Activated CD8-positive, alpha-beta memory T cell treated with anti-CD3 and anti-CD28 coated beads, Interleukin-2, amount 50 U/mL, for 48 hours (primary cell): Measurements from ENCODE around the gene PFKM.
"Not testable (repeated sequence)": the region's sequence is repeated elsewhere in the genome, so short reads cannot be mapped to it uniquely, and the experiment has no call there.

ENCODE experiments used
- DNase-seq: peaks from one replicate; pipeline ENCODE4 v3.0.0-alpha.2; 2020

PFKM gene

DNA sequence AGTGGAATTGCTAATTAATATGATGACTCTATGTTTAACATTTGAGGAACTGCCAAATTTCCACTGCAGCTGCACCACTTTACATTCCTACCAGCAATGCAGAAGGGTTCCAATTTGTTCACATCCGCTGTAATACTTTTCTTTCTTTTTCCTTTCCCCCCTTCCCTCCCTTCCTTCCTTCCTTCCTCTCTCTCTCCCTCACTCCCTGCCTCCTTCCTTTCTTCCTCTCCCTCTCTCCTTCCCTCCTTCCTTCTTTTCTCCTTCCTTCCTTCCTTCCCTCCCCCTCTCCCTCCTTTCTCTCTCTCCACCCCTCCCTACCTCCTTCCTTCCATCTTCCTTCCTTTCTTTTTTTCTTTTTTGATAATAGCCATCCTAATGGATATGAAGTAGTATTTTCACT lies 3.2 kb upstream of the PFKM start:
- no peak for DNase-seq

DNA sequence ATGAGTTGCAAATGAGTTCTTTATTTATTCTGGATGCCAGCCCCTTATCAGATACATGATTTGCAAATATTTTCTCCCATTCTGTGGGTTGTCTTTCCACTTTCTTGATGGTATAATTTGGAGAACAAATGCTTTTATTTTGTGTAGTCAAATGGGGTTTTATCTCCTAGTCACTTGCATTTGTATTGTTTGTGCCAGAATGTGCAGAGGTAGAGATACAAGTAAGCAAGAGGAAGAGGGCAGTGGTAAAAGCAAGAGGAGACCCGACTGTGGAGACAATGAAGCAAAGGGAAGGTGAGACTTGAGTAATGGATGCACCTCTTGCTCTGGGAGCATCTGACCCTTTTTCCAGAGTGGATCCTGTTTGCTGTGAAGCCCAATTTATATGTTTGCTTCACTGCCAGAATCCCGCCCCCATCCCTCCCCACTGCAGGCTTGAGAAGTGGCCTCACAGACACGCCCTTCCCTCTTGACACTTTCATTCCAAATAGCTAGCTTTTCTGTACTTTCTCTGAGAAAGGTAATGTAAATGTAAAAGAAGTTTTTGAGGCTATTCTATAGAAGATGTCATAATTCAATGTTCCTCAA lies 786 bp upstream of the PFKM start:
- no peak for DNase-seq

DNA sequence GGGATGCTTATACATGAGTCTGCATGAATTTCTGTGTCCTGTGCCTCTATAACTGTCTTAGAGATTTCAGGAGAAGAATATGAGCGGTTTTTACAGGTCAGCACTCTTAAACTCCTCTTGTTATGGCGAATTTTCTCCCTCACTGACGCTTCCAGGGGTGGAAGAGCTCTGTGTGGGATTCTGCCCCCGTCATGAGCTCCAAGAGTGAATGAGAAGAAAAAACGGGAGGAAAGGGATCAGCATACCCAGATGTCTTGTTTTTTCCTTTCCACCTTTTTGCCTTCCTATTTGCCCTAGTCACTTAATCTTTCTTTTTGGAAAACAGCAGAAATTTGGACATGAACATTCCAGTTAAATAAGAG lies 651 bp downstream of the PFKM start:
- DNase-seq: no peak

DNA sequence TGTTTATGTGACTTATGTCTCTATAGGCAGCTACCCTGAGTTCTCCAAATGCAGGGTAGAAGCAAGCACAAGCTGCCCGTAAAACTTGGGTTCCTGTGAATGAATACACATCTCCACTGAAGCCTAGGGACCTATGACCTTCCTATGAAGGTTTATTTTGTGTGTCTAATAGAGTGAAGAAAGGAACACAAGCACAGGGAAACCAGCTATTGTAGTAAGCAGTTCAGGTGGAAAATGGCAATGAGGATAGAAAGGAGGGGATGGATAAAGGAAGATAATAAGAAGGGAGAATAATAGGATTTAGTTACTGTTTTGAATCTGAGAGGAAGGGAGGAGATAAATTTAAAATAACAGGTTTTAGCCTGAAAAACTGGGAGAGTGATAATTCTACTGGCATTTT lies 2.4 kb downstream of the PFKM start:
- DNase-seq: no peak

DNA sequence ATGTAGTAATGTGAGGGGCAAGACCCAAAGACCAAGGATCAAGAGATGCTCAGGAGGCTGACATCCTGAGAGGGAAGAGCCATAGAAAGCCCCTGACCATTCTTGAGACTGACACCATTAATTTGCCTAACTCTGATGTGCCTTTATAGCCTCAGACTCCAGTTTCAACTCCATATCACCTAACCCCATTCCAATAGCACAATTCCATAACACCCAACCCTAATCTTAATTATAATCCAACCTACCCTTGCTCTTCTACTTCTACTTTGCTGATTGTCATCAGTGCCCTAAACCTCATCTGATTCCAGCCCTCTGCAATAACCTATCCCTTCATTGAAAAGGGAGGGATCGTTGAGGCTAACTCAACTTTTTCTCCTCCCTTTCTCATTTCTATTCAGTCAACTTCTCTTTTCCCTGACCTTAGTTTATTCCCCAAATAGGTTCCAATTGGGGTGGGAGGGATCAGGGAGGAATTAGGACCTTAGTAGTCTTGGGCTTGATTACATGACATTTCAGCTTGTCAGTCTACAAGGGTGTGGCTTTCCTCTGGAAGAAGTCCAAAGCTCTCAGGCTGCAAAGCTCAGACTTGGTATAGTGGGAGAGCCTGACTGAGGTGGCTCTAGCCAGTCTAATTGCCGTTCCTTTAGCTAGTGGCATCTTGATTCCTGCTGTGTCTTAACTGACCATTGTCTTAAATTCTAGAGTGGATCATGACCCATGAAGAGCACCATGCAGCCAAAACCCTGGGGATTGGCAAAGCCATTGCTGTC lies 3.1 kb downstream of the PFKM start:
- no peak for DNase-seq

DNA sequence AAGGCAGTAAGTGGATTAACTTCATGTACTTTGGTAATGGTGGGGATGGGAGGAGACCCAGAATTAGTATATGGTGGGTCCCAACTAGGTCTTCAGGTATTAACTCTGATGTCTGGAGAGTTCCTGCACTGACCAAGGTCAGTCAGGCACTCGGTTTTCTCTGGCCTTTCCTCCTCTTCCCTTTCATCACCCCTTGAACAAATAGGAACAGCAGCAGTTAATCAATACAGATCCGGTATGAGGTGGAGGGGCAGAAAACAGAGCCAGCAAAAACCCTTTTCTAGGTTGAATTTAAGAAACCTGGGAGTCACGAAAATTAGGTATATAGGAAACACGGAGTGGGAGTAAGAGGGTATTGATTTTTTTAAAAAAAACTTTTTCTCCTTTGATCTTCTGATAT lies 4.0 kb downstream of the PFKM start:
- no peak for DNase-seq

DNA sequence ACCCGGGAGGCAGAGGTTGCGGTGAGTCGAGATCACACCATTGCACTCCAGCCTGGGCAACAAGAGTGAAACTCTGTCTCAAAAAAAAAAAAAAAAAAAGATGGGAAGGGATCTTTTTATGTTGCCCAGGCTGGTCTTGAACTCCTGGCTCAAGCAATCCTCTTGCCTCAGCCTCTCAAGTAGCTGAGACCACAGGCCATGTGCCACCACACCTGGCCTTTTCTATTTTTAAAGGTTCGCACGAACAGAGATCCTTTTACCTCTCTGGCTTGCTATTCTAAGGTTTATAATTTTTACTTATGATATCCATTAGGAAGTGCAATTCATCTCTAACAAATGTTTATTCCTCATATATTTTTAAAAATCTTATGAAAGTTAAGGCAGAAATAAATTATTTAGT lies 6.4 kb downstream of the PFKM start:
- DNase-seq: not testable (repeated sequence)

DNA sequence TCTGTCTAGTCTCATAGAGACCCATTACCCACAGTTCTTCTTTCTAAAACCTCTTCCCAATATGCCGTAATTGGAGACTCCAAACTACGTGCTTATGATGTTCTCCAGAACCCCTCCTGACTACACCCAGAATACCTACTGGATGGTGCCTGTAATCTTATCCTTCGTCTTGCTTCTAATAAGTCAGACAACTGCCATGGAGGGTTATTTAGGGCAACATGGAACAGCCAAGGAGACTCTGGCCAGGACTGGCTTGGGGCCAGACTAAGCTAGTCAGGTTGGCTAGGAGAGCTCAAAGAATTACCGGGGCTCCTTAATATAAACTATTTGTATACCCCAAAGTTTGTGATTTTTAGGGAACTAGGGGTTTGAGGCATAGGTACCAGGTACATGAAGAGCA lies 6.8 kb downstream of the PFKM start:
- DNase-seq: no peak

DNA sequence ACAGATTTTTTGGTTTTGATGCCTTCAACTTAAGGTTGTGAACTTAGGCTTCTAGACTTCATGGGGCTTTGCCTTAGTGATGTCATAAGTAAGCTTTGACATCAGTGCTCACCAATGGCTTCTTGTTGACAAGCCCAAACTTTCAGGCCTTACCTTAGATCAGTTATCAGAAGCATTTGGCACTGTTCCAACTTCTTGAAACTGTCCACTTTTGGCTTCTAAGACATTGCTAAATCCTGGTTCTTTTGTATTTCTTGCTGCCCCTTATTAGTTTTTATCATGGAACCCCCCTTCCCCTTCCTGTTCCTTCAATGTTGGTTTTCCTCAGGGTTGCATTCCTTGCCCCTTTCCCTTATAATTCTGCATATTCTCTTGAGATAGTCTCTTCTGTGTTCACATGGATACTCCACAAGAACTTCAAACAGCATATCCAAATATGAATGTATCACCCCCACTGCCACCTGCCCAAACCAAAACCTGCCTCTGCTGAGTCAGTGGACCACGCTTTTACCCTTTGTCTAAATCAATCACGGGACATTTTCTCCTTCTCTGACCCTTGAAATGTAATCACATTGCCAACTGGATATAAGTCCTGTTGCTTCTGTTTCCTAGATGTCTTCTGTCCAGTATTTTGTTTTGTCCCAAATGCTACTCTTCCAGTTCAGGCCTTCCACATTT lies 7.9 kb downstream of the PFKM start:
- DNase-seq: no peak

DNA sequence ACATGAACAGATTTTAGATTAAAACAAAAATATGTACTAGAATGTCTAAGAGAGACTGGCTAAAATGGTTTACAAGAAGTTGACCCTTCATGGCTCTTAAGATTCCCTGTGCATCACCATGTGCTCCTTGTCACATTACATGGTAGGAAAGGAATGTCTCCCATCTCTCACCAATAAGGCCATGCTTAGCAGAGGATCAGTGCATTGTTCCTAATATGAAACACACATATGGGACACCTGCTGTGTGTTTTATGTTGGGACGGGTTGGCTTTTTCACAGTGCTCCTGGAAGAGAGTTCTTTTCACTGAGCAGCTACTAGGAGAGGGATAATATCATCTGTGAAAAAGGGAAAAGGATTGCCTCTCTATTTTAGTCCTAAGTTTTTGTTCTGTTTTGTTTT lies 9.6 kb downstream of the PFKM start:
- no peak for DNase-seq

DNA sequence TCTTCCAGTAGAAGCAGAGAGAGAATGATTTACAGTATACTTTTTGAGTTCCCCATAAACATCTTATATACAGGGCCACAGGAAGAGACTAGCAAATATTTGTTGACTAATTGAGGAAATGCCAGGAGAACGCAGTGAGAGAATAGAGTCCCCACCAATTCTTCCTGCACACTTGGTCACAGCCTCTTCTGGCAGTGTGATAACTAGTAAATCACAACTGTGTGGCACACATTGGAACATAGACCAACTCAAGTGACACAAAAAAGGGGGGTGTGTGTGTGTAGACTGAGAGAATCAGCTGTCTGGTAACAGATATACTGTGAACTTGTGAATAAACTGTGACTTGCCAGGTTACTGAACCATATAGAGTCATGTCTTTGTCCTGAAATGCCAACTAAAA lies 10.2 kb downstream of the PFKM start:
- no peak for DNase-seq

DNA sequence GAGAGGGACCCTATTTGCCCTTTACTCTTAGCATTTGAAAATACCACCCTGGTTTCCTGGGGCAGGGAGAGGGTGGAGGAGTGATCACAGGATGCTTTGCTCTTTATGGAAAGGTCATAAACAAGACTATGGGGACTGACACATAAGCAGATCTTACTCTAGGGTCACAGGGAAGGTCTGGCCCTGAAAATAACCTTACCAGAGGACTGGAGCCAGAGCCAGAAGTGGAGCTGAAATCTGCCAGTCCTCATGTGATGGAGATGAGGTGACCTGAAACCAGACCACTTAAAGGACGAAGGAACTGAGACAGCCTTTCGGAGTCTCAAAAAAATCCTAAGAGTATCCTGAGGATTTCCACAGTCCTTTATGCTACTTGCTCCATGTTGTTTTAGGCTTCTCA lies 12.4 kb downstream of the PFKM start:
- no peak for DNase-seq

DNA sequence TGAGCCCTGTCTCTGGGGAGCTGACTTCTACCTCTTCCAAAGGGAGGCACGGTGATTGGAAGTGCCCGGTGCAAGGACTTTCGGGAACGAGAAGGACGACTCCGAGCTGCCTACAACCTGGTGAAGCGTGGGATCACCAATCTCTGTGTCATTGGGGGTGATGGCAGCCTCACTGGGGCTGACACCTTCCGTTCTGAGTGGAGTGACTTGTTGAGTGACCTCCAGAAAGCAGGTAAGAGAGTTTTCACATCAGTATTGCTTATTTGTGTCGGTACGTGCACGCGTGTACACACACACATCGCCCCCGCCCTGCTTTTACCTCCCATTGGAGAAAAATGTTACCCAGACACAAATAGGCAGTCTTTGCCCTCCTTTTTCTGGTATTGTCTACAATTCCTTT lies 13.7 kb downstream of the PFKM start:
- DNase-seq: no peak

DNA sequence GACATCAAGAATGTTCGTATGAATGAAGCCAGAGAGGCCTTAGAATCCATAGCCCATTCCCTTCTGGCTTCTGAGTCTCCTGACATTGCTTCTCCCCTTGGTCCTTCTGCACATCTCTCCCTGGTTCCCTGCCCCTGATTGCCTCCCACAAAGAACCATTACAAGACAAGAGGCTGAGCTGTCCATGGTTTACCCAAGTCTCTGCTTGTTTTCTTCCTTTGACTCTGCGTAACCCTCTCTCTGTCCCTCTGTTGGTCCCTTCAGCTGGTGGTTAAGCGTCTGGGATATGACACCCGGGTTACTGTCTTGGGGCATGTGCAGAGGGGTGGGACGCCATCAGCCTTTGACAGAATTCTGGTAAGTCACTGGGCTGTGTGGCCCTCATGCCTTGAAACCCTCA lies 15.9 kb downstream of the PFKM start:
- no peak for DNase-seq

DNA sequence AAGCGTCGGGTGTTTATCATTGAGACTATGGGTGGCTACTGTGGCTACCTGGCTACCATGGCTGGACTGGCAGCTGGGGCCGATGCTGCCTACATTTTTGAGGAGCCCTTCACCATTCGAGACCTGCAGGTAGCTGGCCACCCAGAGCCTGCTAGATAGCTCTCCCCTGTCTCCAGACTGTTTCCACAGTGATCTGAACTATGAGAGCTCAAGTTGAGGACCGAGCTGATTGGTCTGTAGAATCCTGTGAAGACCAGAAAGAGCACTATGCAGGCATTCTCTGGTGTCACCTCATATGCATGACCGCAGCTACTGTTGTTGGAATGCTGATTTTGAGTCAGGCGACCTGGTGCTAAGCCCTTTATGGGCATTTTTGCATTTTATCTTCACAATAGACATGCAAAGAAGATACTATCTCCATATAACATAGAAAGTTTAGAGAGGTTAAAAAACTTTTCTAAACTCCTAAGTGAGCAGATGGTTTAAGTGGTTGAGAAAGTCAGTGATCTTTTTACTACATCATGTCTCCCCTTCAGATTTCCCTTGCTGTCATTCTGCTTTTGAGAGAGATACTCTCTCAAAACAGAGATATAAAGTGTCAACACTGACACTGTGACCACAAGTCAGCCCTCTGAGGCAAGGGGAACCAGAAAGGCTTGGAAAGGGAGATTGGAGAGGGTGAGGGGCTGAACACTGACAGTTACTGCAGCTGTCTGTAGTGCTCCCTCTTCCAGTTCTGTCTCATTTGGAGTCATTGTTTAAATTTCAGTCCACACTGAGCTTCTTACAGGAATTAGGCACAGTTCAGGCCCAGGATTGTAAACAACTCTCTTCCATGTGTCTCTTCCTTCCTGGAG lies 23.9 kb downstream of the PFKM start:
- no peak for DNase-seq

DNA sequence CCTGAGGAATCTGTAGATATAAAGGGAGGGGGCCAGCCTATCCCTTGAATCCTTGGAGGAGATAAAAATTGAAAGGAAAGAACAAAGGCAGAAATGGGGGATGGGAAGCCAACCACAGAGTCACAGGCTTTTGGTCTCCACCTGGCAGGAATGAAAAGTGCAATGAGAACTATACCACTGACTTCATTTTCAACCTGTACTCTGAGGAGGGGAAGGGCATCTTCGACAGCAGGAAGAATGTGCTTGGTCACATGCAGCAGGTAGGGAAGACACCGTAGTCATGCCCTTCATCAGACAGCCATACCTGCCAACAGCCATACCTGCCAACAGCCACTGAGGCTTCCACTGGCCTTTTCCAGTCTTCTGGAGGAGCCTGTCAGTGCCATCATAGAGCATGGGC lies 24.7 kb downstream of the PFKM start:
- DNase-seq: no peak

DNA sequence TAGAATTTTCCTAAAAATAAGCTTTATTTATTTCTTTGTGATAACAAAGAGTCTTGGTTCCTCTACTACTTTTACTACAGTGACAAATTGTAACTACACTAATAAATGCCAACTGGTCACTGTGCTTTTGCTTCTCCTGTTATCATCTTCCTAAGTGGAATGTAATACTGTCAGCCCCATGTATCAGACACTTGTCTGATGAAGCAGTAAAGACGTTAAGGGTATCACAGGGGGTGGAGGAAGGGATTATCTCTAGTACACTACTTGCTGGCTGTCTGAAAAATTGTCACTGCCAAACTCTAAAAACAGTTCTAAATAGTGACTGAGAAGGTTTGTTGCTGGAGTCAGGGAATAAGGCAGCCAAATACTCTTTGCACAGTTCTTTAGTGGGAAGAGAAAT lies 26.8 kb downstream of the PFKM start:
- DNase-seq: no peak

DNA sequence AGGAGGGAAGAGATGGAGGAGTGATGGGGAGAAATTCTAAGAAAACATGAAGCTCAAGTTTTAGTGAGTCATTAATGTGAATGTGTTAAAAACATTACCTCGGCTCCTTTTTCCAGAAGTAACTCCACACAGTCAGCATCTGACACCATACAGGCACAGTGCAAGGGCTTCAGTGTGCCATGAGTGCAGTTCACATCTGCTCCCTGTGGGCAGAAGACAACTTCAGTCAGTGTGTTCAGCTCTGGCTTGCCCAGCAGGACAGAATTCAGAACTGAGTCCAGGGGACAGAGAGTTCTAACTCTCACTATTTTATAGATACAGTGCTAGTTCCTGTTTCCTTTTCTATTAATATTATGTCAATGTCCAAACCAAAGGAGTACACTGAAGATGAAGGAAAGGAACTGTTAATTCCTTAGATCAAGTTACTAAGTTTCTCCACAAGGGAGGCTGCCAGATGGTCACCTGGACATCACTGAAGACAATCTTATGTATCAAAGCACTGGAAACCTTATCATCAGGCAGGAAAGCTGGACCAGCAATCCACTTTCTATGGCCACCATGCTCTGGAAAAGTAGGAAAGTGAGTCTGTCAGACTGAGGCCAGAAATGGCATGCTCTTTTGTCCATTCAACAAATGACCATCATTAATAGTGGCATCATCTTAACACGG lies 32.1 kb downstream of the PFKM start:
- DNase-seq: no peak

DNA sequence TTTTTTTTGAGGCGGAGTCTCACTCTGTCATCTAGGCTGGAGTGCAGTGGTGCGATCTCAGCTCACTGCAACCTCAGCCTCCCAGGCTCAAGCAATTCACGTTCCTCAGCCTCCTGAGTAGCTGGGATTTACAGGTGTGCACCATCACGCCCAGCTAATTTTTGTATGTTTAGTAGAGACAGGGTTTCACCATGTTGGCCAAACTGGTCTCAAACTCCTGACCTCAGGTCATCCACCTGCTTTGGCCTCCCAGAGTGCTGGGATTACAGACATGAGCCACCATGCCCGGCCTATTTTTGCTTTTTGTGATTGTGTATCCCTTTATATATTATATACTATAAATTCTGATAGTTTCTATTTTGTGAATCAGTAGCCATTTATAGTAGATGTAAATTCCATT lies 36.6 kb downstream of the PFKM start:
- DNase-seq: not testable (repeated sequence)

DNA sequence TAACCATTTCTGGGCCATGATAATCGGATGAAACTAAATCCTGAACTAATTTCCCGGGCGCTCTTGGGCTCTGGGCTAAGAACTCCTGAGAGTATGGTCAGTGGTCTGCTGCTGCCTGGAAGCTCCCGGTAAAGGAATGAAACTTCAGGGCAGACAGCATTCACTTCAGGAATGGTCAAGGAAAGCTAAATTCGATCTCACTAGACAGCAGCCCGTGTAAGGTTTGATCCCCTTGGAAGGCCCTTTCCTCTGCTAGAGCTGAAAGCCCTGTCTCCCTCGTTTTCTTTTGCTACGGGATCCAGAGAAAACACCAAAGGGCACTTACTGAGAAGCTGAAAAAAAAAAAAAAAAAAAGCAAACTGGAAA lies 37.5 kb downstream of the PFKM start:
- DNase-seq: no peak

DNA sequence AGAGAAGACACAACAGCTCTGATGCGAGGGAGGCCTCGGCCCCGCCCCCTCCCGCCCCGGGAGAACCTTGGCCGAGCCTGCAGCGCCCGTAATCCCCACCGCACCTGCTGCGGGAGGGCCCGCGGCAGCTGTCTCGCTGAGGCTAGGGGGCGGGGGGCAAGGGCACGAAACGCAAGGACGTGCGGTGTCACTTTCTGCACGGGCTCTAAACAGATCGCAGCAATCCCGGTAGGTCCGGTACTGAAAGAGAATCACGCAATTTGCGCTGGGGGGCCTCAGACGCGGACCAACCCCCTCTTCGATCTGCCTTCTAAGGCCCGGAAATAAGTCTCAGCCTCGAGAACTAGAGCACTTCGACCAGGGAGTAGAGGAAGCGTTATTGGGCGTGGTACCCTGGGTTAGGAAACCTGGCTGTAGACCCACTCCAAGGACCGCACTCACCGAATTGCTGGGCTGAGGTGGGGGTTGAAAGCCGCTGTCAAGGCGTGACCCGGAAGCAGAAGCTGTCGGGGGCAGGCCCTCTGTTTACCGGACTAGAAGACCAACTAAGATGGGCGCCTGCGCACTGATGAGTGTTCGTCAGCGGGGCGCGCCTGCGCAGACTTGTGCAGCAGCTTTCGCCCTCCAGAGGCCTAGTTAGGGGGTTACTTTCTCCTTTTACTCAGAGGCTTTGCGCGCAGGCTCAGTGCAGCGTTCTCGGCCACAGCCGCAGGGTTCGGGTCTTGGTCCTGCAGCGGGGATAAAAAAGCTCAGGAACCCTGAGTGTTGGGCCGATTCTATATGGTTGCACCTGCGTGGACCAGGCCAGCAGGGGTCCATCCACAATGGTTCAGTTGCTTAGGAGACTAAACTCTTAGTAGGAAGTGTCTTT lies 38.1 kb downstream of the PFKM start, which contains the start of gene ASB8:
TSS of gene ASB8 (minus strand) at position 498 of the 871 bp plus-strand sequence. CDS start 4,019 bp downstream, outside the sequence.
- DNase-seq: peak; percentile 99

DNA sequence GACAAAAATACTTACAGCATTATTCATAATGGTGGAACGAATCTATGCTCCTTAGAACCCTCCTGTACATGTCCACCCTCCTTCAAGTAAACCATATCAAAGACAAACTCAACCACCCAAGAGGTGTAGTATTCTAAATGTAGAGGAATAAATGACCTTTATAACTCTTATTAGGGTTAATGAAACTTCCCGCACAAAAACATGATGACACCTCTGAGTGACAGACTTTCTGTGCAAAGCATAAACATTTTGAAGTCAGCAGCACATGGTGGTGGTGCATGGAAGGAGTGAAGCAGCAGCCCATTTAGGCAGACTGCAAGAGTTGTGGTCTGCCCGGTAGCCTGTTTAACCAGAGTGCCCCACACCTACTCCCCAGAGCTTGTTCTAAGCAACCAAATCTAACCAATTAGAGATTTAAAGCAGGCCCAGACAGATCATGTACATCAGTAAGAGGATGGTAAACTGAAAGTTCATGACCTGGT lies 38.8 kb downstream of the PFKM start:
- DNase-seq: no peak
